ENCODE results near the gene FNBP1.
"Not testable (repeated sequence)": the region's sequence is repeated elsewhere in the genome, so short reads cannot be mapped to it uniquely, and the experiment has no call there.

The FNBP1 gene

DNA sequence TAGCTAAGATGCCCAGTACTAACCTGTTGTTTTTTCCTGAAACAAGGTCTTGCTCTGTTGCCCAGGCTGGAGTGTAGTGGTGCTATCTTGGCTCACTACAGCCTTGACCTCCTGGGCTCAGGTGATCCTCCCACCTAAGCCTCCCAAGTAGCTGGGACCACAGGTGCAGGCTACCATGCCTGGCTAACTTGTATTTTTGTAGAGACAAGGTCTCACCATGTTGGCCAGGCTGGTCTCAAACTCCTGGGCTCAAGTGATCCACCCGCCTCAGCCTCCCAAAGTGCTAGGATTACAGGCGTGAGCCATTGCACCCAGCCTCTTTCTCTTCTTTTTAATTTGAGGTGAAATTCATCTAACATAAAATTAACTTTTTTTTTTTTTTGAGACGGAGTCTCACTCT lies 21.1 kb downstream of the FNBP1 start:
- not testable (repeated sequence) for DNase-seq (ENCODE audit: low read depth in 2 of 2)

- no peak for DNase-seq (ENCODE audit: low read depth in 2 of 2)
Measured at GRCh38 chr9:130021123-130021522, 21.9 kb downstream of the FNBP1 start.

GRCh38 chr9:130020618-130021017 lies 22.4 kb downstream of the FNBP1 start:
- DNase-seq (ENCODE audit: low read depth in 2 of 2), result no peak

- no peak for DNase-seq (ENCODE audit: low read depth in 2 of 2)
Measured at GRCh38 chr9:130018265-130018664, 24.7 kb downstream of the FNBP1 start.

GRCh38 chr9:130017510-130017909 lies 25.5 kb downstream of the FNBP1 start:
- DNase-seq (ENCODE audit: low read depth in 2 of 2), result not testable (repeated sequence)

GRCh38 chr9:130017076-130017475 lies 25.9 kb downstream of the FNBP1 start:
- DNase-seq (ENCODE audit: low read depth in 2 of 2), result no peak

GRCh38 chr9:130015353-130016019 lies 27.5 kb downstream of the FNBP1 start:
- no peak for DNase-seq (ENCODE audit: low read depth in 2 of 2)

DNA sequence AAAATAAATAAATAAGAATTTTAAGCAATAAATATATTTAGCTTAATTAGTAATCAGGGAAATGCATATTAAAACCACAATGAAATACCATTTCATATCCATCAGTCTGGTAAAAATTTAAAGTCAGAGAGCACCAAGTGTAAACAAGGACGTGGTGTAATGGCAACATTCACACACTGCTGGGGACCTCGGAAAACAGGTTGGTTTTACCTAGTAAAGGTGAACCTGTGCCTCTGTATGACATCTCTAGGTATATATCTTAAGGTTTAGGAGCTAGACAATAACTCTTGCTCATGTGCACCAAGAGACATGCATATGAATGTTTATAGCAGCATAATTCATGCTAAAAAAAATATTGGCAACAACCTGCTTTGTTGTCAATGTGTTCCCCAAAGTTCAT lies 29.7 kb downstream of the FNBP1 start:
- no peak for DNase-seq (ENCODE audit: low read depth in 2 of 2)

GRCh38 chr9:130010151-130010988 lies 32.6 kb downstream of the FNBP1 start:
- no peak for DNase-seq (ENCODE audit: low read depth in 2 of 2)

DNA sequence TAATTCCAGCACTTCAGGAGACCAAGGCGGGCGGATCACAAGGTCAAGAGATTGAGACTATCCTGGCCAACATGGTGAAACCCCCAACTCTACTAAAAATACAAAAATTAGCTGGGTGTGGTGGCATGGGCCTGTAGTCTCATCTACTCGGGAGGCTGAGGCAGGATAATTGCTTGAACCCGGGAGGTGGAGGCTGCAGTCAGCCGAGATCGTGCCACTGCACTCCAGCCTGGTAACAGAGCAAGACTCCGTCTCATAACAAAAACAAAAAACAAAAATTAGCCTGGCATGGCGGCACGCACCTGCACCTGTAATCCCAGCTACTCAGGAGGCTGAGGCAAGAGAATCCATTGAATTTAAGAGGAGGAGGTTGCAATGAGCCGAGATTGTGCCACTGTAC lies 33.4 kb downstream of the FNBP1 start:
- DNase-seq (ENCODE audit: low read depth in 2 of 2), result not testable (repeated sequence)

GRCh38 chr9:130008538-130008937 lies 34.5 kb downstream of the FNBP1 start:
- no peak for DNase-seq (ENCODE audit: low read depth in 2 of 2)

- not testable (repeated sequence) for DNase-seq (ENCODE audit: low read depth in 2 of 2)
Measured at GRCh38 chr9:130006952-130007351, 36.0 kb downstream of the FNBP1 start.

GRCh38 chr9:130003943-130004552 lies 38.9 kb downstream of the FNBP1 start:
- no peak for DNase-seq (ENCODE audit: low read depth in 2 of 2)

DNA sequence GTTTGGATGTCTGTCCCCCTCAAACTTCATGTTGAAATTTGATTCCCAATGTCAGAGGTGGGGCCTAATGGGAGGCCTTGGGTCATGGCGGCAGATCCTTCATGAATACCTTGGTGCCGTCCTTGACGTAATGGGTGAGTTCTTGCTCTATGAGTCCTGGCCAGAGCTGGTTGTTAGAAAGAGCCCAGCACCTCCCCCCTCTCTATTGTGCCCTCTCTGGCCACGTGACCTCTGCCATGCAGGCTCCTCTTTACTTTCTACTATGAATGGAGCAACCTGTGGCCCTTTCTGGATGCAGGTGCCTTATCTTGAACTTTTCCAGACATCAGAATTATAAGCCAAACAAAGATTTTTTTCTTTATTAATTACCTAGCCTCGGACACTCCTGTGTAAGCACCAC lies 40.7 kb downstream of the FNBP1 start:
- no peak for DNase-seq (ENCODE audit: low read depth in 2 of 2)

GRCh38 chr9:130001190-130001589 lies 41.8 kb downstream of the FNBP1 start:
- no peak for DNase-seq (ENCODE audit: low read depth in 2 of 2)

GRCh38 chr9:129999141-129999510 lies 43.9 kb downstream of the FNBP1 start:
- no peak for DNase-seq (ENCODE audit: low read depth in 2 of 2)

DNA sequence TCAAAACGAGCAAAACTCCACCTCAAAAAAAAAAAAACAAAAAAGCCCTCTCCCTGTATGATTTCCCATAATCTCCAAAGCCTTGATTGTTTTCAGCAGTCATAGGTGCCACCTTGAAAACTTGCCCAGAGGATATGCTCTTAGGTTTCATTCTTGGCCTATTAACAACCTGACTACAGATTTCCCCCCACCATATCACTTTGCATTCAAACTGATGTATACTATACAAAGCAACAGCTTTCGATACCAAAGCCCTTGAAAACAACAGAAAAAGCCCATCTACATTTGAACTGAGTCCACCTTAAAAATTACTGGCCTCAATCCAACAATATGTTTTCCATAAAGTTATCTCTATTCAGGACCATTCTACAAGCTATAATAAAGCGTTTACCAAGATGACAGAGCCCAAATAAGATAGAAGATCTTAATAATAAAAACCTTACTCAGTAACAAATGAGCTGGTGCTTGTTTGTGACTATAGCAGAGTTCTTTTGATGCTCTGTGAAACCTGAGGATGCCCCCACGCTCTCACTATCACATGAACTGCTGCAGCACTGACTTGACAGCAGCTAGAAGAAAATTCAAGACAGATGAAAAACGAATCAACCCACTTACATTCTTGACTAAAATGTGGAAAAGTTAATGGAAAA lies 44.4 kb downstream of the FNBP1 start:
- DNase-seq (ENCODE audit: low read depth in 2 of 2), result no peak

- not testable (repeated sequence) for DNase-seq (ENCODE audit: low read depth in 2 of 2)
Measured at GRCh38 chr9:129997706-129998105, 45.3 kb downstream of the FNBP1 start.

DNA sequence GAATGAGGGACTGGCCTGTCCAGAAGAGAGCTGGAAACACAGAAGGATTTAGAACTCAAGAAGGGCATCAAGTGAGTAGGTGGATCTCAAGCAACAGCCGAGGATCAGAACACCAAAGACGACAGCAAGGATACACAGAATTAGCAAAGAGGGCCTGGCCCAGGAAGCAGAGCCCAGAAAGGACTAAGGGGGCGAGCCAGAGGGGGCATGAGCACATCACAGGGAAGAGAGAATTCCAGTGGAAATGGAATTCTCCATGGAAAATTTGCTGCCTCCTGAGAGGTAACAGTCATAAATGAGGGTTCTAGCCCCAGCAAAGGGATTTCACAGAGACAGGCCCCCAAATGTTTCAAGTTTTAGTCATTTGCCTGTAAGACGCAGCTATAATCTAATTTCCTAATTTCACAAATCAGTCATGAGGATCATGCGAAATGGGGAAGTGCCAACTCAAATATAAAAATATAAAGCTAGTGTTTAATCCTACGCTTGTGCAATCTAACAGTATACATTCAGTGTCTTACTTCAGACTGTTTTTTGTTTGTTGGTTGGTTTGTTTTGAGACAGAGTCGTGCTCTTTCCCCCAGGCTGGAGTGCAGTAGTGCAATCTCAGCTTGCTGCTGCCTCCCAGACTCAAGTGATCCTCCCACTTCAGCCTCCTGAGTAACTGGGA lies 46.7 kb downstream of the FNBP1 start:
- no peak for DNase-seq (ENCODE audit: low read depth in 2 of 2)

- peak in 1 of 2 donors; percentile 33 for DNase-seq (ENCODE audit: low read depth in 2 of 2)
Measured at GRCh38 chr9:129995409-129996160, 47.4 kb downstream of the FNBP1 start.

GRCh38 chr9:129994882-129995281 lies 48.1 kb downstream of the FNBP1 start:
- DNase-seq (ENCODE audit: low read depth in 2 of 2), result no peak

All from stimulated activated CD4-positive, alpha-beta T cell treated with anti-CD3 and anti-CD28 coated beads, Interleukin-15, amount 100 ng/mL, for 48 hours (primary cell).